Left renal pelvis (tissue), 4 donors: ENCODE data around the gene PARG. TPM values are rescaled to one million over a fixed set of nuclear protein-coding genes. Genes with fewer than 3 reads are reported as not detected.
"Not testable (repeated sequence)": the region's sequence is repeated elsewhere in the genome, so short reads cannot be mapped to it uniquely, and the experiment has no call there.

ENCODE experiments used
- DNase-seq, 4 donors: peaks; one replicate each; pipeline ENCODE4 v3.0.0-alpha.2; 2013; ENCODE audit warnings: low read depth in 4 of 4, low spot score in 3 of 4
- polyA plus RNA-seq, 4 donors: library from polyadenylated mRNA; unstranded; fragments of 120-200 nt; gene quantifications; one replicate each; pipeline ENCODE4 v1.2.1, GENCODE V29; 2013; ENCODE audit not compliant: insufficient read length in 4 of 4

The PARG gene
- polyA plus RNA-seq, 4 donors, result 21.1 to 37.6 (median 37.1) TPM

GRCh38 chr10:49833168-49833567 lies 108.7 kb downstream of the PARG start:
- no peak for DNase-seq

DNA sequence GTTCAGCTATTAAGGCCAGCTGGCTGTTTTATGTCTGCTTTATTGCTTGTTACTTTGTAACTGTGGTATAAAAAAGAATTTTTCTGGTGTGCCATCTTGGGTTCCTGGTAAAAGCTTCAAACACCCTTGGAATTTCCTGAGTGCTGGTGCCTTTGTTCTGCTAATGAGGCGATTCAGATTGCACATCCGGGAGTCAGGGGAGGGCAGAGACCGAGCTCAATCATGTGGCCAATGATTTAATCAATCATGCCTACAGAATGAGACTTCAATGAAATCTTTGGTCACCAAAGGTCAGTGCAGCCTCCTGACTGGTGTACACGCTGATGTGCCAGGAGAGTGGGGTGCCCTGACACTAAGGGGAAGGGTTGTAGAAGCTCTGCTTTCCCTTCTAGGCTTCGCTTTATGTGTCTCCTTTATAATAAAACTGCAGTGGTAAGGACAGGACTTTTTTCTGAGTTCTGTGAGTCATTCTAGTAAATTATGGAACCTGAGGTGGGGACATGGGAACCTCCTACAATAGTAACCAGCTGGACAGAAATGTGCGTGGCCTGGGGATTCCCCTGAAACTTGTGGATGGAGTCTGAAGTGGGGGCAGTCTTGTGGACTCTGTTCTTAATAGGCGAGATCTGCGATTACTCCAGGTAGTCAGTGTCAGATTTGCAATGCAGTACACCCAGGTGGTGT lies 110.3 kb downstream of the PARG start:
- DNase-seq, result no peak

GRCh38 chr10:49830846-49831245 lies 111.0 kb downstream of the PARG start:
- DNase-seq, result no peak

GRCh38 chr10:49830016-49830415 lies 111.8 kb downstream of the PARG start:
- DNase-seq, result no peak

DNA sequence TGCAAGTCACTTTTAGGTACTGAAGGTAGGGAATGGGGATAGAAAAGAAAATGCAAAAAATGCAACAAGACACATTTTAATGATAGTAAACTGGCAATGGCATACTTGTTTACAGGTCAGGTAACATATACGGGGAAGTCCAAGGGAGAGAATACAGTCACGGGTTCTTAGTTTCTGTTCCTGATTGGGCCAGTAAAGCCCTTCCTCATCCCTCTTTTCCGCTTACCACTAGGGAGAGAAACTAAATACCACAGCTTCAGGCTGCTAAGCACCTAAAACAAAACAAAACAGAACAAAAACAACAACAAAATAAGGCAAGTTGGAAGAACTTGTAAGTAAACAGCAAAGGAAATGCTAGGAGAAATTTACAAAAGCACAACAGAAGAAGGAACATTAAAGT lies 114.5 kb downstream of the PARG start:
- DNase-seq, result no peak

- DNase-seq, result no peak
These were observed 122.4 kb downstream of the PARG start for GRCh38 chr10:49819234-49819958.

DNA sequence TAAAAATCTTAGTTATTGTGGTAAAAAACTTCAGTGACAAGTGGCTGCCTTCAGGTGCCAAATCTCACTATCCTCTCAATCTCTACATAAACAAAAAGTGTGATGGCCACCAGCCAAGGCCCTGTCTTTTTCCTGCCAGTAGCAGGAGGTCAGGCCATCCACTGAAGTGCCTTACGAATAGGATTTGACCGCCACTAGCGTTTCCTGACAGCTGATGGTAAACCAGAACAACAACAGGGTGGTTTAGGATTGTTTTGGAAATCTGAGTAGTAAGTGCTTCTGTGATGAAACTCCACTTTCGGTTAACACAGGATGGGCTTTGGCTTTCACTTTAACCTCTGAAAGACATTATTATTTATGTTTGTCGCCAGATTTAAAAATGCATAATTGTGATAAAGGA lies 124.0 kb downstream of the PARG start:
- no peak for DNase-seq

- DNase-seq, result no peak
These were observed 137.8 kb downstream of the PARG start for GRCh38 chr10:49803988-49804387.

DNA sequence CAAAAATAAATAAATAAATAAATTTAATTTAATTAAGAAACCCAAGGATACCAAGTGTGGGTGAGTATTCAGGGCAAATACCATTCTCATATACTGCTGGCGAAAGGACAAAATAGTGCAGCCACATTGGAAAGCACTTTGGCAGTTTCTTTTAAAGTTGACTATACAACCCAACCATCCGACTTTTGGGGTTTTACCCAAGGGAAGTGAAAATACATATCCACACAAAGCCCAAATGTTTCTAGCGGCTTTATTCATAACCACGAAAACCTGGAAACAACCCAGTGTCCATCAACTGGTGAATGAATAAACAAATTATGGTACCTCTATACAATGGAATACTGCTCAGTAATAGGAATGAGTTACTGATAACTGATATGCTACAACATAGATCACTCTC lies 143.6 kb downstream of the PARG start:
- no peak for DNase-seq

DNA sequence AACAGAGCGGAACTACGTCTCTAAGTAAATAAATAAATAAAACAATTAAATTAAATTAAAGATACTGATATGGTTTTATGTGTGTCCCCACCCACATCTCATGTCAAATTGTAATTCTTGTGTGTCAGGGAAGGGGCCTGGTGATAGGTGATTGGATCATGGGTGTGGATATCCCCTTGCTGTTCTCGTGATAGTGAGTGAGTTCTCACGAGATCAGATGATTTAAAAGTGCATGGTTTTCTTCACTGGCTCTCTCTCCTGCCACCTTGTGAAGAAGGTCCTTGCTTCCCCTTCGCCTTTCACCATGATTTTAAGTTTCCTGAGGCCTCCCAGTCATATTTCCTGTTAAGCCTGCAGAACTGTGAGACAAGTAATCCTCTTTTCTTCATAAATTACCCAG lies 150.7 kb downstream of the PARG start:
- no peak for DNase-seq

GRCh38 chr10:49784681-49785080 lies 157.1 kb downstream of the PARG start:
- DNase-seq, result no peak

DNA sequence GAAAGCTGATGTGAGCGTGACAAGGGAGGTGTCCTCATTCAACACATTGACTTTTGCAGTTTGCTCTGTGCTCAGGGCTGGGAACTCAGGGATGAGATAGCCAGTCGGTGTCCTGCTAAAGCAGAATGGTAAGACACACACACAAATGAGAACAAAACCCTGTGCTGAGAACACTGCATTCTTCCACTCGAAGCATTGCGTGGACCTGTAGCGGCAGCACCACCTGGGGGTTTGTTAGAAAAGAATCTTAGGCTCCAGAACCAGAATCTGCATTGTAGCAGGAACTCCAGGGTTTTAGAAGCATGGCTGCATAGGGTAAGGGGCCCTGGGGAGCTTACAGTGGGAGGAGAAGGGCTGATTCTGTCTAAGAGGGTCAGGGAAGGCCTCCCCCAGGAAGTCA lies 158.2 kb downstream of the PARG start:
- DNase-seq, result no peak

GRCh38 chr10:49781247-49781646 lies 160.6 kb downstream of the PARG start:
- DNase-seq, result no peak

DNA sequence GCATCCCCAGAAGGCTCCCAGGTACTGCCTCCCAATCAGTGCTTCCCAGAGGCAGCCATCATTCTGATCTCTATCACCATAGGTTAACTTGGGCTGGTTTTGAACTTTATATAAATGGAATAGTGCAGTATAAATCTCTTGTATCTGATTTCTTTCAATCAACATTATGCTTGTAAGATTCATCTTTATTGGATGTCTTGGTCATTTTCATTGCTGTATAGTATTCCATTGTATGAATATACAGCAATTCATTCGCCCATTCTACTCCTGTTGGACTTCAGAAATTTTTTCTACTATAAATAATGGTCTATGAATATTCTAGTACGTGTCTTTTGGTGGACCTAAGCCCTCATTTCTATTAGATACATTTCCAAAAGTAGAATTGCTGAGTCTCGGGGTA lies 163.6 kb downstream of the PARG start:
- no peak for DNase-seq

DNA sequence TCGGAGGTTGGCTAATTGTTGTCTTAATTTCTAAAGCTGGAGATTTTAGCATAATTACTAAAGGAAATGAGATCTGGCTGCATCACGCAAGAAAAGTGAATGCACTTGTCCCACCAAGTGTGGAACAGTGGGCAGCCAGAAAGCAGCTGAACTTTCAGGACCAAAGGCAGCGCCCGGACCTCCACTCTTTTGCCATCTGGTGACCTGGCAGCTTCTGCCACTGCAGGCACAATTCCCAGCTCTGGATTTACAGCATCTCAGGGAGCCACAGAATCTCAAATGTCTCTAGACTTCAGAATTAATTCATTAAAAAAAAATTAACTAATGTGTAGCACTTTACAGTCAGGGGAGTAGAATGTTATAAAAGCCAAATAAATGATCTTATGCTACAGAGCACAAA lies 165.0 kb downstream of the PARG start:
- DNase-seq, result no peak

DNA sequence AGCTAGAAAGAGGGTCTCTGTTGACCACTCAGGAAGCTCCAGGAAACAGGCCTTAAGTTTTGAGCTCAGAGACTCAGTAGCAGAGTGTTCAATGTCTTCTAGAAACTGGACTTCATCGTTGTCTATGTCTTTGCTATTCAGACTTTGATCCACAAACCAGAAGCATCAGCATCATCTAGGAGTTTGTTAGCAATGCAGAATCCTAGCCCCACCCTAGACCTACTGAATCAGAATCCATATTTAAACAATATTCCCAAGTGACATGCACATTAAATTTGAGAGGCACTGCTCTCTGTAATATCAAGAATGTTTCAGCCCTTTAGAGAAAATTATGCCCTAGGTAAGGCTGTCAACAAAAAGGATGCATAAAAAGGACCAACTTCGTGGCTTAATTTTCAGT lies 166.8 kb downstream of the PARG start:
- DNase-seq, result no peak

DNA sequence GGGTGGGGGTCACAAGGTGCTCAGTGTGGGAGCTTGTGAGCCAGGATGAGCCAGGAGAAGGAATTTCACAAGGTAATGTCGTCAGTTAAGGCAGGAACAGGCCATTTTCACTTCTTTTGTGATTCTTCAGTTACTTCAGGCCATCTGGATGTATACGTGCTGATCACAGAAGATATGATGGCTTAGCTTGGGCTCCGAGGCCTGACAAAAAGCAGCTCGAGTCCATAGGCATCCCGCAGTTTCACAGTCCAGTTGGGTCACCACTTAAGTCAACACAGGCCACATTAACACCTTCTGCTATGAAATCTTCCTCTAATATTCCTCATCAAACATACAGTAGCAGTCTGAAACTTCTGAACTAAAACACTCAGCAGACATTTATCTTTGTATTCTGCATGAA lies 168.9 kb downstream of the PARG start:
- DNase-seq, result not testable (repeated sequence)

DNA sequence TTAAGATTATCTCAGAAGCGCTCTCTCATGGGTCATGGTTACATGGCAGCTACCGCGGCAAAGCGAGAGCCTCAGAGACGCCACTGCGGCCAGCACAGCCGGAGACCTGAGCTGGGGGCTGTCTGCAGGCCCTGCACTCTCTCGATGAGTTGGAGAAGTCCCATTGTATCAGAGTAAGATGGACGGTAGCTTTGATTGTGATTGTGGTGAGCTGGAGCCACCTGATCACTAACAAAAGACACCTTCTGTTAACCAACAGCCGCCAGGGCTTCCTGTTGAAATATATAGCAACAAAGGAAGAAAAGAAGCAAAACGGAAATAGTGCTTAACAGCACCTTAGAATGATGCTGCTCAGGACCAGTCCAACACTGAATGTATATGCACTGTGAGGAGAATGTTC lies 170.8 kb downstream of the PARG start:
- DNase-seq, result not testable (repeated sequence)

DNA sequence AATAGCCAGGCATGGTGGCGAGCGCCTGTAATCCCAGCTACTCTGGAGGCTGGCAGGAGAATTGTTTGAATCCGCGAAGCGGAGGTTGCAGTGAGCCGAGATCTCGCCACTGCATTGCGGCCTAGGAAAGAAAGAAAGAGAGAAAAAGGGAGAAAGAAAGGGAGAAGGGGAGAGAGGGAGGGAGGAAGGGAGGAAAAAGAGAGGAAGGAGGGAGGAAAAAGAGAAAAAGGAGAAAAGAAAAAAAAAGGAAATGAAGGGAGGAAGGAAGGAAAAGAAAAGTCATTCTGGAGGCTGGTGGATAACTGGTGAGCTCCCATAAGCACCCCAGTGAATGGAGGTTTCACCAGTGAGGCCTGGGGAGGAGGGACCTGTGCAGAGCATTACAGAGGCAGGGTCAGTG lies 172.1 kb downstream of the PARG start:
- DNase-seq, result no peak

GRCh38 chr10:49768731-49769130 lies 173.1 kb downstream of the PARG start:
- no peak for DNase-seq

DNA sequence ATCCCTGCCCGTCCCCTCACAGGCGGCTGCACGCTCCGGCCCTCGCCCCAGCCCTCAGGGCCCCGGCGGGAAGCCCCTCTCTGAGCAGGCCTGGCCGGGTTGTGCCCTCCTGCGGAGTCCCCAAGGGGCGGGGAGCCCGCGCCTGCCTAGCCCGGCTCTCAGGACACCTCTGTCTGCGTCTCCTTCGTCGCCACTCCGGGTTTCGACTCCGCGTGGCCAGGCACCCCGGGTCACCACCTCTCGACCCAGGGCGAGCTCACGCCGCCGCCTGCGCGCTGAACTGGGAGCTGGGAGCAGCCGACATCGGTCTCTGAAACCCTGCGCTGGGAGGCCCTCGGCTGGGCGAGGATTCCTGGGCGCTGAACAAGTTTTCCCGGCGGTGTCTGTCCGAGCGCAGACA lies 173.5 kb downstream of the PARG start:
- no peak for DNase-seq
